Astrocyte of the cerebellum (primary cell): ENCODE measurements around the gene SCGB1C1.
"Not testable (repeated sequence)": the region's sequence is repeated elsewhere in the genome, so short reads cannot be mapped to it uniquely, and the experiment has no call there.

Experiments used
- DNase-seq: peaks from one replicate; pipeline ENCODE4 v3.0.0-alpha.2; 2011; ENCODE audit warnings: low read depth
- H3K4me3 ChIP-seq: 2 replicates; pipeline ENCODE4 v1.5.1; 2011; ENCODE audit warnings: mild to moderate bottlenecking, low read depth, low read length, moderate library complexity
- in situ Hi-C: cut with HindIII; loops from 2 replicates; pipeline ENCODE4 v1.10.0; 2017; ENCODE audit warnings: low sequenced_read_pairs
- TF ChIP-seq, protein P1 (sequence below): IDR thresholded peaks from 2 replicates; pipeline ENCODE4 v1.5.1; 2012; ENCODE audit warnings: low read length, low read depth, moderate library complexity, mild to moderate bottlenecking; ENCODE audit errors: missing control alignments

The SCGB1C1 gene

DNA sequence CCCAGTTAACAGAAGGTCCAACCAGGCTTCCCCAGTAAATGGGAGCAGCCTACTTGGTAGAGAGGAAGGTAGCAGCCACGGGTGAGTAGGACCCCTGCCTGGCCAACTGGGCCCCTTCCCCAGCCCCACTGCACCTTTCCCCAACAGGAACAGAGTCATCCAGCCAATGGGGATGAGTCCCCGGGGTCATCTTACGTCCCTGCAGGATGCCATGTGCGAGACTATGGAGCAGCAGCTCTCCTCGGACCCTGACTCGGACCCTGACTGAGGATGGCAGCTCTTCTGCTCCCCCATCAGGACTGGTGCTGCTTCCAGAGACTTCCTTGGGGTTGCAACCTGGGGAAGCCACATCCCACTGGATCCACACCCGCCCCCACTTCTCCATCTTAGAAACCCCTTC, 21.2 kb downstream of the SCGB1C1 start:
- TF ChIP-seq, protein P1, sequence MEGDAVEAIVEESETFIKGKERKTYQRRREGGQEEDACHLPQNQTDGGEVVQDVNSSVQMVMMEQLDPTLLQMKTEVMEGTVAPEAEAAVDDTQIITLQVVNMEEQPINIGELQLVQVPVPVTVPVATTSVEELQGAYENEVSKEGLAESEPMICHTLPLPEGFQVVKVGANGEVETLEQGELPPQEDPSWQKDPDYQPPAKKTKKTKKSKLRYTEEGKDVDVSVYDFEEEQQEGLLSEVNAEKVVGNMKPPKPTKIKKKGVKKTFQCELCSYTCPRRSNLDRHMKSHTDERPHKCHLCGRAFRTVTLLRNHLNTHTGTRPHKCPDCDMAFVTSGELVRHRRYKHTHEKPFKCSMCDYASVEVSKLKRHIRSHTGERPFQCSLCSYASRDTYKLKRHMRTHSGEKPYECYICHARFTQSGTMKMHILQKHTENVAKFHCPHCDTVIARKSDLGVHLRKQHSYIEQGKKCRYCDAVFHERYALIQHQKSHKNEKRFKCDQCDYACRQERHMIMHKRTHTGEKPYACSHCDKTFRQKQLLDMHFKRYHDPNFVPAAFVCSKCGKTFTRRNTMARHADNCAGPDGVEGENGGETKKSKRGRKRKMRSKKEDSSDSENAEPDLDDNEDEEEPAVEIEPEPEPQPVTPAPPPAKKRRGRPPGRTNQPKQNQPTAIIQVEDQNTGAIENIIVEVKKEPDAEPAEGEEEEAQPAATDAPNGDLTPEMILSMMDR = no peak
- in situ Hi-C loops = no loop called here
- no peak for DNase-seq
- H3K4me3 ChIP-seq = no peak overlapping the region

DNA sequence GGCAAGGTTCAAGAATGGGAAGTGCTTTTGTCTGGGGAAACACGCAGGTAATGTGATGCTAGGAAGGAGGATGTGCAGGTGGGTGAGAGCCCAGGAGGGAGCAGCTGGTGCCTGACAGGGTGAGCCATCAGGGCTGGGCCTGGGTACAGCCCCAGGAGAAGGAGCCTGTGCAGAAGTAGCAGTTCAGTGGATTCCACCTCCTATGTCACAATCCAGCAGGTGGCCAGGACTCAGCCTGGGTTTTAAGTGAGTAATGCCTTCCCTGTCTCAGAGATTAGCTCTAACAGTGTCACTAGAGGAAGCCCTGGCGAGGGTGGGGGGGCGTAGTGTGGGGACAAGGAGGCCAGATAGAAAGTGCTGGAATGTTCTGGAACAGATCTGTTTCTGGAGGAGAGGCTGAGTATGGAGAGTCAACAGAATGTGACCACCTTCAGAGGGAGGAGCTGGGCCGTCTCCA, 22.7 kb downstream of the SCGB1C1 start:
- TF ChIP-seq, protein P1 = no peak
- DNase-seq = no peak
- H3K4me3 ChIP-seq = no peak overlapping the region
- in situ Hi-C loops = no loop called here

DNA sequence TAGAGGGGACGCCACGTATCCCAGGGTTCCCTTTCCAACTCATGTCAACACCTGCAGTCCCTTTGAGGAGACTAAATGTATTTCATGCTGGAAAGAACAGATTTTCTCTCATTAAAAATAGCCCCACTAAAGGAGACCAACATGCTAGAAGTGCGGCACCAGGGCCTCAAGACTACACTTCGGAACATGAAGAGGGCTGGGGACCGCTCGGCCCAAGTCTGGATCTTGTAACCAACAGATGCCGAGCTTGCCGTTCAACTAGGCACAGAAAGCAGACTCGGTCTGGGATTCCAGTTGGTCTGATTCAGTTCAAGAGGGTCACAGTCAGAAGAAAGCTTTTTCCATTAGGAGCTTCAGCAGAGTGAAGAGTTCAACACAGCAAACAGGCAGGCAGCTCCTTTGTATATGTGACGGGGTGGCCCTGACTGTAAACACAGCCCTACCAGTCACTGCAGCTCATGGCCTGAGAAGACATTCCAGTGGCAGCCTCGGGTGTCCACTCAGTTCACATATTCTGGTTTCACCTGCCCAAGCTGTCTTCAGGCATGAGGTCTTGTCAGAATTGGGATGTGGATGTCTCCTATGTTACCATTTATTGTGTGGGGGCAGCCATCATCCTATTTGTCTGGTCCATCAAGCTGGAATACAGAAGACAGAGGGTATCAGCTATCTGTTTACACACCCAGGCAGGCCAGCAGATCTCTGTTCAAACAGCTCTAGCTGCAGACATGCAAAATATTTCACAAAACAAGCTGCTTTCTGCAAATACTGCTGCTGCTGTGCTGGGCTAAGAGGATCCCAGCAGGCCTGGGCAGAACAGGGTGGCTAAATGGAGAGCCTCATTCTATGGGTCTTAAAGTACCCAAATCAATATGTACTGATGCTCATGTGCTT, 23.4 kb downstream of the SCGB1C1 start:
- in situ Hi-C loops = no loop called here
- no peak overlapping the region for H3K4me3 ChIP-seq
- TF ChIP-seq, protein P1 = no peak
- no peak for DNase-seq

DNA sequence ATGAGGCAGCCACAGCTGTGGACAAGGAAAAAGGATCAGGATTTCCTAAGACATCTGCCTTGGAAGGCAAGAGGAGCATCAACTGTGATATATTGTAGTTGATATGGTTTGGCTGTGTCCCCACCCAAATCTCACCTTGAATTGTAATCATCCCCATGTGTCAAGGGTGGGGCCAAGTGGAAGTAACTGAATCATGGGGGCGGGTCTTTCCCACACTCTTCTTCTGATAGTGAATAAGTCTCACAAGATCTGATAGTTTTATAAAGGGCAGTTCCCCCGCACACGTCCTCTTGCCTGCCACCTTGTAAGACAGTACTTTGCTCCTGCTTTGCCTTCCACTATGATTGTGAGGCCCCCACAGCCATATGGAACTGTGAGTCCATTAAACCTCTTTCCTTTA, 24.8 kb downstream of the SCGB1C1 start:
- in situ Hi-C loops = no loop called here
- TF ChIP-seq, protein P1 = no peak
- no peak for DNase-seq

DNA sequence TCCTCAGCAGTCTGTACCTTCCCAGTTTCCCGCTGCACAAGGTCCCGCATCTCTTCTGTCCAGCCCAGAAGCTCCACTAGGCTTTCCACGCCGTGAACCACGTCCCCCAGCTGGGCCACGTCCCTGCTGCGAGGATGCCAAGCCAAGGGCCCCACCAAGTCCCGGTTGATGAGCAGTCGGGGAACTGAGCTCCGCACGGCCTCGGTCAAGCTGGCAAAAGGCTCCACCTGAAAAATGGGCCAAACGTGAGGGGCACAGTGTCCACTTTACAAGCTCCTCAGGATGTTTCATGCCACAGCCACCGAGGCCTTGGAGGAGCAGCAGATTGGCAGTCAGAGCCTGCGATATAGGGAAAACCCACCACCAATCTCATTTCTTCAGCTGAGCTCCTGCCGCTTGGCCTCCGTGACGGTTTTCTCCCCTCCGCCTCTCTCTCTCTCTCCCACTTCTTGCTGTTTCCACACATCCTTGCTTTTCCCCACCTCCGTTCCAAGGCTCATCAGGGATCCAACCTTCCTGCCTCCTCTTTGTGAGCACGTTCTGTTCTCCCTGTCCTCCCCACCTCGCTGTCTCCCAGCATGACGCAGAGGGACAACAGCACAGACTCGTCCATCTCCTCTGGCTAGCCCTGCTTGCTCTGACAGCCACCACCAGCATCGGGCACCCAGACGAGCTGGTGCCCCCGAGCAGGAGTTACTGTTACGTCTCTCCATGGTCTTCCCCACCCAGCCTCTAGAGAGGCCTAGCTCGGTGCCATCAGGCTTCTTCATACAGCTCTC, 26.1 kb downstream of the SCGB1C1 start:
- in situ Hi-C loops = no loop called here
- DNase-seq = no peak
- no peak overlapping the region for H3K4me3 ChIP-seq
- TF ChIP-seq, protein P1 = no peak

More for the DNA sequence above, 24.8 kb downstream of the SCGB1C1 start:
- H3K4me3 ChIP-seq = no peak overlapping the region

DNA sequence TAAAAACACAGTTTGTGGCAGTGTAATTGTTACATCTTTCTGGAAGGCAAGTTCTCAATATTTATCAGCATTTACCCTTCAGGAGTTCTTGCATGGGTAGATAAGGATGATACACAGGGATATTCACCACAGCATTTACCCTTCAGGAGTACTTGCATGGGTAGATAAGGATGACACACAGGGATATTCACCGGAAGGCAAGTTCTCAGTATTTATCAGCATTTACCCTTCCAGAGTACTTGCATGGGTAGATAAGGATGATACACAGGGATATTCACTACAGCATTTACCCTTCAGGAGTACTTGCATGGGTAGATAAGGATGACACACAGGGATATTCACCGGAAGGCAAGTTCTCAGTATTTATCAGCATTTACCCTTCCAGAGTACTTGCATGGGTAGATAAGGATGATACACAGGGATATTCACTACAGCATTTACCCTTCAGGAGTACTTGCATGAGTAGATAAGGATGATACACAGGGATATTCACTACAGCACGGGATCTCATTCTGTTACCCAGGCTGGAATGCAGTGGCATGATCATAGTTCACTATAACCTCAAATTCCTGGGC, 27.9 kb downstream of the SCGB1C1 start:
- H3K4me3 ChIP-seq, in situ Hi-C loops, DNase-seq: not testable (repeated sequence)
